Ishikawa (cell line): ENCODE results near the gene SAE1.

ENCODE experiments used
- CEBPB ChIP-seq: IDR thresholded peaks from 2 replicates; pipeline ENCODE4 v1.6.1; 2012
- CREB1 ChIP-seq: IDR thresholded peaks from 2 replicates; pipeline ENCODE4 v1.6.1; 2012; ENCODE audit warnings: low read depth
- EGR1 ChIP-seq: IDR thresholded peaks from 2 replicates; pipeline ENCODE4 v1.6.1; 2012
- EP300 ChIP-seq: IDR thresholded peaks from 2 replicates; pipeline ENCODE4 v1.6.1; 2012; ENCODE audit warnings: borderline replicate concordance
- FOXM1 ChIP-seq: IDR thresholded peaks from 2 replicates; pipeline ENCODE4 v1.6.1; 2012; ENCODE audit warnings: low read depth, borderline replicate concordance
- NFIC ChIP-seq: IDR thresholded peaks from 2 replicates; pipeline ENCODE4 v1.6.1; 2012
- RAD21 ChIP-seq: IDR thresholded peaks from 2 replicates; pipeline ENCODE4 v1.6.1; 2012; ENCODE audit warnings: low read depth
- REST ChIP-seq: IDR thresholded peaks from 2 replicates; pipeline ENCODE4 v1.6.1; 2012; ENCODE audit warnings: low read depth, mild to moderate bottlenecking
- TAF1 ChIP-seq: IDR thresholded peaks from 2 replicates; pipeline ENCODE4 v1.6.1; 2012; ENCODE audit warnings: low read depth, mild to moderate bottlenecking
- TCF12 ChIP-seq: IDR thresholded peaks from 2 replicates; pipeline ENCODE4 v1.6.1; 2012; ENCODE audit warnings: low read depth
- TEAD4 ChIP-seq: IDR thresholded peaks from 2 replicates; pipeline ENCODE4 v1.6.1; 2012
- YY1 ChIP-seq: IDR thresholded peaks from 2 replicates; pipeline ENCODE4 v1.6.1; 2012; ENCODE audit warnings: low read depth
- ZBTB7A ChIP-seq: IDR thresholded peaks from 2 replicates; pipeline ENCODE4 v1.6.1; 2012; ENCODE audit warnings: low read depth
- TF ChIP-seq, protein P1 (sequence below): IDR thresholded peaks from 2 replicates; pipeline ENCODE4 v1.6.1; 2012
- TF ChIP-seq, protein P2 (sequence below): IDR thresholded peaks from 2 replicates; pipeline ENCODE4 v1.6.1; 2012

Gene SAE1

DNA sequence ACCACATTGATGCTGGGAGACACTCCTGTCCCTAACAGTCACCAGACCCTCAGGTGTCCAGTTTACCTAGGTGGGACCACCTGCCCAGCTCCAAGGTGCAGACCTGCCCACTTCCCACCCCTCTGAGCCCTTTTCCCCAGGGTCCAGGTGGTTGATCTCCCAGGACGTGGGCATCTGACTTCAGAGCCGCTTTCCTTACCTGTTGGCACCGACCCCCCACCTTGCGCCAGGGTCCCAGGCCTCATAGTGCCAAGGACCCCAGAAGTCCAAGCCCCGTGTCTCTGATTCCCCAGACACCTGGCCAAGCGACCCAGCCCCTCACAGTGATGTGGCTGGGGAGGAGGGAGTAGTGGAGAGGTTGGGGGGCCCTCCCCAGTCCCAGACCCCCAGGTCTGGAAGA lies 109.9 kb downstream of the SAE1 start:
- TF ChIP-seq EGR1 (no peak), TEAD4 (no peak), CEBPB (no peak), EP300 (no peak), REST (no peak), CREB1 (no peak), FOXM1 (no peak), TCF12 (no peak), NFIC (no peak), YY1 (no peak), TAF1 (no peak), RAD21 (no peak)
- TF ChIP-seq, protein P1, sequence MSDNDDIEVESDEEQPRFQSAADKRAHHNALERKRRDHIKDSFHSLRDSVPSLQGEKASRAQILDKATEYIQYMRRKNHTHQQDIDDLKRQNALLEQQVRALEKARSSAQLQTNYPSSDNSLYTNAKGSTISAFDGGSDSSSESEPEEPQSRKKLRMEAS = no peak
- TF ChIP-seq, protein P2, sequence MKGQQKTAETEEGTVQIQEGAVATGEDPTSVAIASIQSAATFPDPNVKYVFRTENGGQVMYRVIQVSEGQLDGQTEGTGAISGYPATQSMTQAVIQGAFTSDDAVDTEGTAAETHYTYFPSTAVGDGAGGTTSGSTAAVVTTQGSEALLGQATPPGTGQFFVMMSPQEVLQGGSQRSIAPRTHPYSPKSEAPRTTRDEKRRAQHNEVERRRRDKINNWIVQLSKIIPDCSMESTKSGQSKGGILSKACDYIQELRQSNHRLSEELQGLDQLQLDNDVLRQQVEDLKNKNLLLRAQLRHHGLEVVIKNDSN = no peak

DNA sequence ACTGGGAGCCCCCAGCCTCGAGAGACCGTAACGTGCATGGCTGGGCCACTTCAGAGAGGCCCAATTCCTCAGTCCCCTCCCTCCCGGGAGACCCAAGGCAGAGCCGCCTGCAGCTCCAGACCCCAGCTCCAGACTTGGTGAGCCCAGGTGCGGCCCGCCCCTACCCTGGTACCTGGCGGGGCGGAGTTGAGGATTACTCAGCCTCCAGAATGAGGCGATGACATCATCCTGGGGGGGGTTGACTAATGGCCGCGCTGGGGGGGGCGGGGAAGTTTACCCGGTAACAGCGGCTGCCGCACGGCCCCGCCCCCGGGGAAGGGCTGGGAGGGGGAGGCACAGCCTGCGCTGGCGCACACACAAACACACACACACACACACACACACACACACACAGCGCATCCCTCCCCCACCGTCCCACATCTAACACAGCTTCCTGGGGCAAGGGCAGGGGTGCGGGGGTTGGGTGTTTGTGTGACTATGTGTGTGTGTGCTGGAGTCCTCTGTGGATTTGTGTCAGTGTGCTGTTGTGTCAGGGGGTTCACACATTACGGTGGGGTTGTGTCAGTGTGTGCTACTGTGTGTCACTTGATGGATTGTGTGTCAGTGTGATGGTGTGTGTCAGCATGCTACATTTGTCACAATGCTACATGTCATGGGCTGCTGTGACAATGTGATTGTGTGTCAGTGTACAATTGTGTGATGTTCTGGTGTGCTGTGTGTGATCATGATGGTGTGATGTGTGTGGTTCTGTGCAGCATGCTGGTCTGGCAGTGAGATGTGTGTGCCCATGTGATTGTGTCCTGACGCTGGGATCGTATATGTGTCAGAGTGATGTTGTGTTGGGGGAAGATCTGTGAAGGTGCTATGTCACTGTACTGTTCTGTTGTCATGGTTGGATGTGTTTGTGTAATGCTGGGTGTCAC lies 110.6 kb downstream of the SAE1 start:
- TF ChIP-seq EP300 (peak; percentile 56; the same call in 1 of the 2 replicates), TEAD4 (no peak), YY1 (peak; percentile 84), TAF1 (no peak), FOXM1 (no peak), TCF12 (peak; percentile 68; the same call in 1 of the 2 replicates)
- TF ChIP-seq, protein P1 = peak; percentile 22

GRCh38 chr19:47241919-47242577 lies 111.4 kb downstream of the SAE1 start:
- no peak for TF ChIP-seq TCF12
- TF ChIP-seq EGR1 = no peak
- no peak for TF ChIP-seq EP300
- TF ChIP-seq ZBTB7A = no peak
- TF ChIP-seq YY1 = no peak
- no peak for TF ChIP-seq RAD21
- no peak for TF ChIP-seq TAF1
- no peak for TF ChIP-seq CREB1
- TF ChIP-seq NFIC = no peak
- TF ChIP-seq FOXM1 = no peak
- no peak for TF ChIP-seq REST
- TF ChIP-seq, protein P2 = no peak

GRCh38 chr19:47243364-47243775 lies 112.7 kb downstream of the SAE1 start:
- TF ChIP-seq TEAD4 = no peak

DNA sequence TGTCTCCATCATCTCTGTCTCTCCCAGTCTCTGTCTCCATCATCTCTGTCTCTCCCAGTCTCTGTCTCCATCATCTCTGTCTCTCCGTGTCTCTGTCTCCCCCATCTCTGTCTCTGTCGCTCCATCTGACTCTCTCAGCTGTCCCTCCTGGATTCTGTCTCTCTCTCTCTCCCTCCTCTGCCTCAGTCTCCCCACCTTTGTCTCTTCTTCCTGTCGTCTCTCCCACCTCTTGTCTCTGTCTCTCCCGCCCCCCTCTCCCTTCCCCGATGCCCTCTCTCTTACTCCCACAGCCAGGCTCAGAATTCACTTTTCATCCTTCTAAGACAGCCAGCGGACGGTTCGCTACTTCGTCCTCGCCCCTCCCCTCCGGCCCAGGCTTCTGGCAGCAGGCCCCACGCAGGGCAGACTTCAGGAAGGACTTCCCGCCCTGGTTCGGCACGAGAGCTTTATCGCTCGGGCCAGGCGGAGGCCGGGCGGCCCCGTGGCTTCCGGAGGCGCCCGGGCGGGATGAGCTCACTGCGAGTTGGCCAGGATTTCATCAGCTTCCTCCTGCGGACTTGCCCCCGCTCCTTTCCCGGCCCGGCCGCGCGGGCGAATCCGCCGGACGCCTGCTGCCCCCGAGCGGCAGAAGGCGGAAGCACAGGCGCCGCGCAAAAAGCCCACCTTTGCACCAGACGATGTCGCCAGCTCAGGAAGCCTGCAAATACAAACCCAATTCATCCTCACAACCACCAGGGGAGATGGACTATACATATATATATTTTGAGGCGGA lies 113.3 kb downstream of the SAE1 start:
- TF ChIP-seq CREB1 = no peak
- peak; percentile 85; the same call in 1 of the 2 replicates for TF ChIP-seq CEBPB
- TF ChIP-seq EGR1 = no peak
- TF ChIP-seq TCF12 = peak; percentile 75
- no peak for TF ChIP-seq FOXM1
- TF ChIP-seq EP300 = no peak; the same call in 1 of the 2 replicates
- peak; percentile 45; the same call in 1 of the 2 replicates for TF ChIP-seq NFIC
- TF ChIP-seq REST = no peak
- TF ChIP-seq RAD21 = peak; percentile 94
- TF ChIP-seq TEAD4 = 0 out of 2 replicates have a peak, but pooled peaks have one; percentile 11
- TF ChIP-seq YY1 = no peak
- TF ChIP-seq, protein P1 = peak; percentile 96
- TF ChIP-seq ZBTB7A = peak; percentile 69
- TF ChIP-seq, protein P2 = peak; percentile 46
- TF ChIP-seq TAF1 = no peak
